Pons (tissue), 1 donor: ENCODE measurements around the gene TTC36.
A peak's percentile ranks its signal among the peaks of the same experiment; 100 is the strongest.
"Not testable (repeated sequence)": the region's sequence is repeated elsewhere in the genome, so short reads cannot be mapped to it uniquely, and the experiment has no call there.

ENCODE experiments used
- DNase-seq: peaks from one replicate; pipeline ENCODE4 v3.0.0-alpha.2; 2016; ENCODE audit warnings: low spot score

The TTC36 gene

DNA sequence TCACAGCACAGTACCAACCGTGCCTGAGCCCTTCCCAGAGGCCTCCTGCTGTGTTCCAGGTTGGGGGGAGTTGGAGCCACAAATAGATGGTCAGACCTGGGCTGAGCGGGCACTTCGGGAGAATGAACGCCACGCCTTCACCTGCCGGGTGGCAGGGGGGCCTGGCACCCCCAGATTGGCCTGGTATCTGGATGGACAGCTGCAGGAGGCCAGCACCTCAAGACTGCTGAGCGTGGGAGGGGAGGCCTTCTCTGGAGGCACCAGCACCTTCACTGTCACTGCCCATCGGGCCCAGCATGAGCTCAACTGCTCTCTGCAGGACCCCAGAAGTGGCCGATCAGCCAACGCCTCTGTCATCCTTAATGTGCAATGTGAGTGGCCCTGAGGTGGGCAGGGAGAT lies 4.8 kb downstream of the TTC36 start:
- DNase-seq = no peak

DNA sequence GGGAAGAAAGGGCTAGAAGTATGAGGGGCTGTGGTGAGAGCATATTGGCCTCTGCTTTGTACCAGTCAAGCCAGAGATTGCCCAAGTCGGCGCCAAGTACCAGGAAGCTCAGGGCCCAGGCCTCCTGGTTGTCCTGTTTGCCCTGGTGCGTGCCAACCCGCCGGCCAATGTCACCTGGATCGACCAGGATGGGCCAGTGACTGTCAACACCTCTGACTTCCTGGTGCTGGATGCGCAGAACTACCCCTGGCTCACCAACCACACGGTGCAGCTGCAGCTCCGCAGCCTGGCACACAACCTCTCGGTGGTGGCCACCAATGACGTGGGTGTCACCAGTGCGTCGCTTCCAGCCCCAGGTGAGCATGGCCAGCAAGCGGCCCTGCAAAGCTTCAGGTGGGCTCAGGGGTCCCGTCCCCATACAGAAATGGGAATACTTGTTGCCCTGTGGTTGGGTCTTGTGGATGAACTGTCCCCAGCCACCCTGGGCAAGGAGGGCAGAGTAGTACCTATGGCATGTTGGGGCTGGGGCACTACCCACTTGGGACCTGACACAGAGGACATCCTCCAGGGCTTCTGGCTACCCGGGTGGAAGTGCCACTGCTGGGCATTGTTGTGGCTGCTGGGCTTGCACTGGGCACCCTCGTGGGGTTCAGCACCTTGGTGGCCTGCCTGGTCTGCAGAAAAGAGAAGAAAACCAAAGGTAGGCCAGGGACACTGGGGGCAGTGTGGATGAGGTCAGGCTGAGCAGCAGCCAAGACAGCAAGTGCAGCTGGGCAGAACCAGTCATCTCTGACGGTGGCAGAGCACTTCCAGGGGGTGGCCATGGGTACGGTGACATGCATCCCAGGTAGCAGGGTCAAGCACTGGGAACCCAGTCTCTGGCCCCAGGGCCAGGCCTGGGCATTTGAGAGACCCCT lies 5.8 kb downstream of the TTC36 start:
- no peak for DNase-seq

DNA sequence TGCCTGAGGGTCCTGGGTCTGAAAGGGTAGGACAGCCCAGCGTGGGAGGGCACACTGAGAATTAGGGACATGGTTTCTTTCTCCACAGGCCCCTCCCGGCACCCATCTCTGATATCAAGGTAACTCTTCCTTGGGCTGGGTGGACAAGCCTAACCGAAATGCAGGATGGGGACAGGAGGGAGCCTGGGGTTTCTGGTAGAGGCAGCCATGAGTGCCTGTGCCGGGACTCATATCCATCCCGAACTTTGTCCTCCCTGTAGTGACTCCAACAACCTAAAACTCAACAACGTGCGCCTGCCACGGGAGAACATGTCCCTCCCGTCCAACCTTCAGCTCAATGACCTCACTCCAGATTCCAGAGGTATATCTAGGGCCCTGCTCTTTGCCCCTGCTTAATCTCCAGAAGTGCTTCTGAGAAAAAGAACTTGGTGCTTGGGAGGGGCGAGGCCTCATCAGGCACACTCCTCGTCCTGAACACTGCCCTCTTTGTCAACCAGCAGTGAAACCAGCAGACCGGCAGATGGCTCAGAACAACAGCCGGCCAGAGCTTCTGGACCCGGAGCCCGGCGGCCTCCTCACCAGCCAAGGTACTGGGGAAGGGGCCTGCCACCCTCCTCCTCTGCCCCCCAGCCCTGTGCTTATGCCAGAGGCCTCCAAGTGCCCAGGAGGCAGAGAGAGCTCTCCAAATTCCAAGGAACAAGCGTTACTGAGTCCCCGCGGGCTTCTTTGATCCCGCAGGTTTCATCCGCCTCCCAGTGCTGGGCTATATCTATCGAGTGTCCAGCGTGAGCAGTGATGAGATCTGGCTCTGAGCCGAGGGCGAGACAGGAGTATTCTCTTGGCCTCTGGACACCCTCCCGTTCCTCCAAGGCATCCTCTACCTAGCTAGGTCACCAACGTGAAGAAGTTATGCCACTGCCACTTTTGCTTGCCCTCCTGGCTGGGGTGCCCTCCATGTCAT lies 6.8 kb downstream of the TTC36 start:
- DNase-seq = peak; percentile 73

DNA sequence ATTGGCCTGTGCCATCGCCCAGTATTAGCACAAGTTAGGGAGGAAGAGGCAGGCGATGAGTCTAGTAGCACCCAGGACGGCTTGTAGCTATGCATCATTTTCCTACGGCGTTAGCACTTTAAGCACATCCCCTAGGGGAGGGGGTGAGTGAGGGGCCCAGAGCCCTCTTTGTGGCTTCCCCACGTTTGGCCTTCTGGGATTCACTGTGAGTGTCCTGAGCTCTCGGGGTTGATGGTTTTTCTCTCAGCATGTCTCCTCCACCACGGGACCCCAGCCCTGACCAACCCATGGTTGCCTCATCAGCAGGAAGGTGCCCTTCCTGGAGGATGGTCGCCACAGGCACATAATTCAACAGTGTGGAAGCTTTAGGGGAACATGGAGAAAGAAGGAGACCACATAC lies 8.0 kb downstream of the TTC36 start:
- DNase-seq = no peak

DNA sequence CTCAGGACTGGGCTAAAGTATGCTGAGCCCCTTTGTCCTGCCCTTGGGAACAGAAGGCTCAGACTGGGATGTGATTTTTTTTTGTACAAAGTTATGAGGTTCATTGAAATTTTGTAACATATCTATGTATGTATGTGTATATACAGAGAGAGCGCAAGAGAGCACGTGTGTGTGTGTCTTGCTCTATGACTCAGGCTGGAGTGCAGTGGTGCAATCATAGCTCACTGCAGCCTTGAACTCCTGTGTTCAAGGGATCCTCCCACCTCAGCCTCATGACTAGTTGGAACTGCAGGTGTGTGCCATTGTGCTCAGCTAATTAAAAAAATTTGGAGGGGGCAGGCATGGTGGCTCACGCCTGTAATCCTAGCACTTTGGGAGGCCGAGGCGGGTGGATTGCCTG lies 9.5 kb downstream of the TTC36 start:
- no peak for DNase-seq

DNA sequence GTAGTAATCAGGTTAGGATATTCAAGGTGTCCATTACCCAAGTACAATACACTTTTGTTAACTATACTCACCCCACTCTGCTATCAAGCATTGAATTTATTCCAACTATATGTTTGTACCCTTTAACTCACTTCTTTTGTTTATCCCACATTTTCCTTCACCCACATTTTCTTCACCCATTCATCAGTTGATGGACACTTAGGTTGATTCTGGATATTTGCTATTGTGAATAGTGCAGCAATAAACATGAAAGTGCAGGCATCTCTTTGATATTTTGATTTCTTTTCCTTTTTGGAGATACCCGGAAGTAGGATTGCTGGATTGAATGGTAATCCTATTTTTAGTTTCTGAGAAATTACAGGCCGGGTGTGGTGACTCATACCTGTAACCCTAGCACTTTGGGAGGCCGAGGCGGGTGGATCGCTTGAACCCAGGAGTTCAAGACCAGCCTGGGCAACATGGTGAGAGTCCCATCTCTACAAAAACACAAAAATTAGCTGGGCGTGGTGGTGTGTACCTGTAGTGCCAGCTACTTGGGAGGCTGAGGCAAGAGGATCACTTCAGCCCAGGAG lies 10.2 kb downstream of the TTC36 start:
- no peak for DNase-seq

DNA sequence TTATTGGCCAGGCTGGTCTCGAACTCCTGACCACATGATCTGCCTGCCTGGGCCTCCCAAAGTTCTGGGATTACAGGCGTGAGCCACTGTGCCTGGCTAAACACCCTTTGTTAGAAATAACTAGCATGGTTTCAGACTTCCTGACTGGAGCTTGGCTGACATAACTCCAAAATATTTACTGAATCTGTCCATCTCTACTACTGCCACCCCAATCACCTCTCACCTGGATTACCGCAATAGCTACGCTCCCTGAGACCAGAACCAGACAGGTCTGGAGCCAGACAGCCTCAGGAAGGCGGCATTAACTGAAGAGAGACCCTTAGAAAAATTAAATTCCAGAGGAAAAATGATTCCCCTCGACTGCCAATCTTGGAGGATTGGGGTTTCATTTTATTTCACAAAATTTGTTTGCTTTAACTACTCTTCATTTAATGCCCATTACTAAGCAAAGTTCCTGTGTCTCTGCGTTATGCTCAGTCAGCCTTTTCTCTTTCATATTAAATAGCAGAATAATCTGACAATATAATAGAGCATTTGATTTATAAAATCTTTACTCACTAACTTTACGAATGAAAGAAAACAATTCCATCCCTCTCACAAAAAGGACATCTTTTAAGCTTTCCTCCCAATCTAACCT lies 16.9 kb downstream of the TTC36 start:
- DNase-seq = no peak

DNA sequence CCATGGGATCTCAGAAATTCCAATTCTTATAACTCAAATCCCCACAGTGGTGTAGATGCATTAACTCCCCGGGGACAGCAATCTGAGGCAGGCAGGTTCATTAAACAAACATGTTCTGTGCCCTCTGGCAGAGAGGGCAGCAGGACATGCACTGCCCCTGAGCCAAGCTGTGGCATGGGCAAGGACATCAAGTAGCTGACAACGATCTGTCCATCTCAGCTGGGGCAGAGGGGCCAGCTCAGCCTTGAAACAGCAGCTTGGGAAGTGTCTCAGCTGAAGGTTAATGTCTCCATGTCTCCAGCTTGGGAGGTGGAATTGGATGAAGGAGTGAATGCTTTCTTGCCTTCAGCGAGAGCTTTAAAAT lies 17.4 kb downstream of the TTC36 start:
- no peak for DNase-seq

DNA sequence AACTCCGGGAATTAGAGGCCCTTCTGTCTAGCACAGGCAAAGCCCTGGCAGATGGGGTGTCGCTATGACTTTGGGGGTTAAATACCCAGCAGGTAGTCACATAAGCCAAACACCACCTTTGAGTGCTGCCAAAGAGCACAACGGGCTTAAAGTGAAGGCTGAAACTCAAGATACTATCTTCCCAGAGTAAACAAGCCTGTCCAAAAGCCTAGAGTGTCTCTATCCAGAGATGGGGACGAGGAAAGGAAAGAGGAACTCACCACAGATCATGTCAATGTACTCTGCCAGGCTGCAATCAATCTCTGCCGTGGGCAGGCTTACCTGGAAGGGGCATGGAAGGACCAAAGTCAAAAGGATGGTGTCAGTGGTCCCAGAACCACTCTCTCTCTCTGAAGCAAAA lies 18.3 kb downstream of the TTC36 start:
- DNase-seq = no peak

DNA sequence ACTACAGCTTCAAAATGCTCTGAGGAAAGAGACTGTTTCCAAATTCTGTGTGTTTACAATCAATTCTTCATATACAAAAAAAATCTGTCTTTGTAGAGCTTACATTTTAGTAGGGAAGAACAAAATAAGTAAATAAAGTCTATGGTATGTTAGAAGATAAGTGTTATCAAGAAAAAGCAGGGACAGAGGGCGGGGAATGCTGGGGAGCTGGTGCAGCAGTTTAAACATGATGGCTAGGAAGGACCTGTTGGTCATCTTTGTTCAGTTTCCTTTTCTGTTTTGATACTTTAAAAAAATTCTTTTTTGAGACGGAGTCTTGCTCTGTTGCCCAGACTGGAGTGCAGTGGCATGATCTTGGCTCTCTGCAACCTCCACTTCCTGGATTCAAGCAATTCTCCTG lies 19.9 kb downstream of the TTC36 start:
- no peak for DNase-seq

DNA sequence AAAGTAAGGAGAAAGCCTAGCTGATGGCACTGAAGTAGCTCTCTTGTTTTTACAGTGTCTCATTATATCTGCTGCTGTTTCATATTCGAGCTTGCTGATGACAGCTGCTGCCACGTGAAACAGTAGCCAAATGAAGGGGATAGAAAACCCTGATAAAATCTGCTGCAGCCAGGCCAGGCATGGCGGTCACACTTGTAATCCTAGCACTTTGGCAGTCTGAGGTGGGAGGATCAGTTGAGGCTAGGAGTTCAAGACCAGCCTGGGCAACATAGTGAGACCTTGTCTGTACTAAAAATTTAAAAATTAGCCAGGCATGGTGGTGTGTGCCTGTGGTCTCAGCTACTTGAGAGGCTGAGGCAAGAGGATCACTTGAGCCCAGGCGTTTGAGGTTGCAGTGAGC lies 25.1 kb downstream of the TTC36 start:
- DNase-seq = no peak

DNA sequence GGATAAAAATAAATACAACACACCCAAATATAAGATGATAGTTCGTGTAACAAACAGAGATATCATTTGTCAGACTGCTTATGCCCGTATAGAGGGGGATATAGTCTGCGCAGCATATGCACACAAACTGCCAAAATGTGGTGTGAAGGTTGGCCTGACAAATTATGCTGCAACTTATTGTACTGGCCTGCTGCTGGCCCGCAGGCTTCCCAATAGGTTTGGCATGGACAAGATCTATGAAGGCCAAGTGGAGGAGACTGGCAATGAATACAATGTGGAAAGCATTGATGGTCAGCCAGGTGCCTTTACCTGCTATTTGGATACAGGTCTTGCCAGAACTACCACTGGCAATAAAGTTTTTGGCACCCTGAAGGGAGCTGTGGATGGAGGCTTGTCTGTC lies 33.5 kb downstream of the TTC36 start:
- DNase-seq = no peak

DNA sequence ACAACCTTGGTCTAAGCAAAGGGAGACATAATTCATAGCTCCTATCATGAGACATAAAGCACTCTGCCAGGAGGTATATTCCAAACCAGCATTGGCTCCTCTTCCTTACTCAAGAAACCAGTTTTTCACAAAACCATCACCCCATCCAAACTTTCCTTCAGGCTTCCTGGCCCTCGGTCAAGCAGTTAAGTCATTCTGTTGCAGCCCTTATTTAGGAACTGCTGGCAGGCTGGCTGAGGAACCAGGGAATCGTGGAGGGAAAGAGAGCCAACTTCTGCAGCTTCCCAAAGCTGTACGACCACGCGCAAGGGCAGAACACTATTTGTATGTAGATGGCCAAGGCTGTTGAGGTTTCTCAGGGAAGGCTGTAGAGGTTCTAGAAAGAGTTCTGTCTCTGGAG lies 37.8 kb downstream of the TTC36 start:
- DNase-seq = peak; percentile 36

DNA sequence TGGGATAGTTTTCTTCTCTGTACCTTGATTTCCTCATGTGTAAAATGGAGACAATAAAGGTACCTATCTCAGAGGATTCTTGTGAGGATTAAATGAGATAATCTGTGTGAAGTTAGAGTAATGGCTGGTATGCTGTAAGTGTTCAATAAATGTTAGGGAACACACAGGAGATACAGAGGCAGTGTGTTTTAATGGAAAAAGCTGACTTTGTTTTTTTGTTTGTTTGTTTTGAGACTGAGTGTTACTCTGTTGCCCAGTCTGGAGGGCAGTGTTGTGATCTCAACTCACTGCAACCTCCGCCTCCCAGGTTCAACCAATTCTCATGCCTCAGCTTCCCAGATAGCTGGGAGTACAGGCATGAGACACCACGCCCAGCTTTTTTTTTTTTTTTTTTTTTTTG lies 42.4 kb downstream of the TTC36 start:
- DNase-seq = no peak

DNA sequence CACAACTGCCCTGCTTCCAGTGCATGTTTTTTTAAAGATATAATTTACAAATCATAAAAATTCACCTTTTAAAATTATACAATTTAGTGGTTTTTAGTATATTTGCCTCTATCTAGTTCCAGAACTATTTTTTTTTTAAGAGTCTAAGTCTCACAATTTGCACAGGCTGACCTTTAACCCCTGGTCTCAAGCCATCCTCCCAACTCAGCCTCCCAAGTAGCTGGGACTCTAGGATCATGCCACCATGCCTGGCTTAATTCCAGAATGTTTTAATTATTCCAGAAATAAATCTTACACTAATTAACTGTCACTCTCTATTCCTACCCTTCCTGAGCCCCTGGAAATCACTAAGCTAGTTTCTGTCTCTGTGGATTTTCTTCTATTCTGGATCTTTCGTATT lies 43.5 kb downstream of the TTC36 start:
- DNase-seq = no peak

DNA sequence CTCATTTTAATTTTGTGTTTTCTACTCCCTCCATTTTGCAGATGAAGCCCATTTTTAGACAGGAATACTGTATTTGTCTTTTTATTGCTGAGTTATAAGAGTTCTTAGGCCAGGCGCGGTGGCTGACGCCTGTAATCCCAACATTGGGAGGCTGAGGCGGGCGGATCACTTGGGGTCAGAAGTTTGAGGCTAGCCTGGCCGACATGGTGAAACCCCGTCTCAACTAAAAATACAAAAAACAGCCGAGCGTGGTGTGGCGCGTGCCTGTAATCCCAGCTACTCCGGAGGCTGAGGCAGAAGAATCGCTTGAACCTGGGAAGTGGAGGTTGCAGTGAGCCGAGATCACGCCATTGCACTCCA lies 44.4 kb downstream of the TTC36 start:
- not testable (repeated sequence) for DNase-seq

DNA sequence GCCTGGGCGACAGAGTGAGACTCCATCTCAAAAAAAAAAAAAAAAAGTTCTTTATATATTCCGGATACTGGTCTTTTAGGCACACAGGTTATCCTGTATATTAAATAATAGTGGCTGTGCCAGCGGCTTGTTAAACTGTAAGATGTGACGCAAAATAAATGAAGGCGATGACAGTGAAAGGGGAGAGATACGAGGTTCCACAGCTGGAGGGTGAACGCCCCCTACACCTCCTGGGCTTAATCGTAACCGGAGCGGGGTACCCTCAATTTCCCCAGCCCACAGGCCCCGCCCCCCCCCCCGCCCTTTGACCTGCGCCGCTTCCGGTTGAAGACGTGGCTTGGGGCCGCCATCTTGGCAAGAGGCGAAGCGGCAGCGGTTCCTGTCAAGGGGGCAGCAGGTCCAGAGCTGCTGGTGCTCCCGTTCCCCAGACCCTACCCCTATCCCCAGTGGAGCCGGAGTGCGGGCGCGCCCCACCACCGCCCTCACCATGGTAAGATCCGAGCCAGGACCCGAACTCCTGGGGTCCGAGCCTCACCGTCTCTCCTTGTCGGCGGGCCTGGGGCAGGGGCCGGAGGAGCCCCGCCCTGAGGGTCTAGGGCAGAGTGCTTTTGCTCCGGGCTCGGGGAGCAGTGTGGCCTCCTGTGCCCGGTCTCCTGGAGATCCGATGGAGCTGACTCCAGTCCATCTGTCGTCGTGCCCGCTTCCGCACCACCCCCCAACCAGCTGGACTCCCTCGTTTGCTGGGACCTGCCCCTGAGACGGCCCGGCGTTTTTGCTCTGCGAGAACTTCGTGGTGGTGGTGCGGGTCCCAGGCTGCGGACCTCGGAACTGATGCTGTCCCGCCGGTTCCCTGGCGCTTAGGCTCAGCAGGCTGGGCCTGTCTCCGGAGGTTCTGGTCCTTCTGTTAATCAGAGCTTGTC lies 45.0 kb downstream of the TTC36 start, which contains the start of gene ARCN1:
ARCN1 (plus strand) TSS at position 349 of the 920 bp plus-strand sequence; CDS start at position 488, 139 bp downstream.
- peak; percentile 68 for DNase-seq

DNA sequence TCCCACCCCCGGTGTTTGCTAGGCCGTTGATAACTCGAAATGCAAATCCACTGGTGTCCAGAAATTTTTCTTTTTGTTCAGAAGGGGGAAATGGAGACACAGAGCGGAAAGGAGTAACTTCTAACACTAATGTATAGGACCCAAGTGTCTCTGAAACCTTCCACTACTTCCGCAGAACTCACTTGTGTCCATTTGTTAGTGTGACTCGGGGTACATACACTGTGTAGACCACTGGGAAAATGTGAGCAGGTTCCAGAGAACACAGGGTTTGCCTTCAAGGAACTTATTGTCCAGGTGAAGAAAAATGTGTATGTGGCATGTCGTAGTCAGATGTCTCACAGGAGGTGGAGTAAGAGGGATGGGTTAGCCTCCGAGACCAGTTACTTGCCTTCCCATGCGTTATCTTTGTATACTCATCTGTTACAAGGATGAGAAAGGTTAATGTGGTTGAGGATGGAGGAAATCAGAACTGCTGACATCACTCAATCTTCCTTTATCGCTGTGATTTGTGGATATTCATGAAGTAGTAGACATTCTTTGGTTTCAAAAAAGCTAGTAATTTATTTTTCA lies 45.8 kb downstream of the TTC36 start:
- no peak for DNase-seq

DNA sequence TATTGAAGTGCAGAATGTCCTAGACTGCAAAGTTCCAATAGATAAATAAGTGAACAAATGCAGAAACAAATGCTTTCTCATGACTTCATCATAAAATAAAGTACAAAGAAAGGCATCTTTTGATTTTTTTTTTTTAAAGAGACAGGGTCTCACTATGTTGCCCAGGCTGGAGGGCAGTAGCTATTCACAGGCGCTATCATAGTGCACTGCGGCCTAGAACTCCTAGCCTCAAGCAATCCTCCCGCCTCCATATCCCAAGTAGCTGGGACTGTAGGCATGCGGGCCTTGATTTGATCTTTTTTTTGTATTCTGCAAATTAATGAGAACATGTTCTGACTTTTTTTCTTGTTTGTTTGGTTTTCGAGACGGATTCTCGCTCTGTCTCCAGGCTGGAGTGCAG lies 47.4 kb downstream of the TTC36 start:
- no peak for DNase-seq

DNA sequence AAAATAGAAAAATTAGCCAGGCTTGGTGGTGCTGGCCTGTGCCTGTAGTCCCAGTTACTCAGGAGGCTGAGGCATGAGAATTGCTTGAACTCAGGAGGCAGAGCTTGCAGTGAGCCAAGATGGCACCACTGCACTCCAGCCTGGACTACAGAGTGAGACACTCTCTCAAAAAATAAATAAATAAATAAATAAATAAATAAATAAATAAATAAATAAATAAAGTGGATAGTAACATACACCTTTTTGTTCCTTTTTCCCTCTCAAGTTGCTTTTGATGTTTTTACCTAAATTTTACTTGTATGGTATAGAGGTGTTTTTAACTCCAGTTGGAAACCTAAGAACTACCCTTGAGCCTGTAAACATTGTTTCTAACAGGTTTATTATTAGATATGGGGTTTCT lies 50.7 kb downstream of the TTC36 start:
- DNase-seq = not testable (repeated sequence)
